SK-N-MC (cell line): ENCODE results near the gene KRTAP9-1.

Experiments used
- EZH2 ChIP-seq: fragments of 200-600 bp; sonication (generic); IDR thresholded peaks from one replicate; pipeline ENCODE4 v1.6.1; 2017; ENCODE audit warnings: antibody characterized with exemption
- FOXP2 ChIP-seq: optimal IDR thresholded peaks from 2 replicates; pipeline ENCODE3; 2011; ENCODE audit warnings: mild to moderate bottlenecking, moderate library complexity; ENCODE audit not compliant: insufficient read depth; ENCODE audit errors: extremely low read length, control extremely low read depth
- POLR2AphosphoS5 ChIP-seq: IDR thresholded peaks from 2 replicates; pipeline ENCODE4 v1.6.1; 2012; ENCODE audit warnings: mild to moderate bottlenecking, low read depth, low read length, borderline replicate concordance

DNA sequence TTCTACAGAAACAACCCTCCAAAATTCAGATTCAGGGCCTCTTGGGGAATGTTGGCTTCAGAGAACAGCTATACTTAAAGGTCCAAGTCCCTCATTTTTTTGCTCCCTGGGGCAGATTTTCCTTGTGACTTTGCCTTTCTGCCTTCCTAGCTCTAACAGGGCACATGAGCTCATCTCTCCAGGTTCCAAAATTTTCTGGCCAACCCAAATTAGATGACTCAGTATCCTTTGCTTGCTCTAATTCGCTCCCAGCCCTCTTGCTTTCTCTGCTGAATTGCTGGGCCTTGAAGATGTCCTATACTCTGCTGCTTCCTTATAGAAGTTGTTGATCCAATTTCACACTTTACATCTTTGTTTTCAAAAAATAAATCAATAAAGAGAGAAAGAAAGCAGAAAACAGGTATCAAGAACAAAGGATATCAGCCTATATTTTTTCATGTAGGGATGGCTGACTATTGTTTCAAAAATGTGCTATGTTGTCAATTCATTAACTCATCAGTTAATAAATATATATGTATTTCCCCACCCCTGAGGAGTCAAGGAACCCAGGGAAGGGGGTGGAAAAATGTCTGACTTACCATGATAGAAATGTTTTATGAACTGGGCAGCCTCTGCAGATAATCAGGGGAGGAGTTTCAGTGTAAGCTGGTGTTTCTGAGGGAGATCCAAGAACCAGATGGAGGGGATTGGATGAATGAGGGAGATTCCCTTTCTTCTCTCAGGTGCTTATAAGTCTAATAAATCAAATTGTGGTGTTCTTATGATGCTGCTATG, 10.7 kb upstream of the KRTAP9-1 start:
- TF ChIP-seq POLR2AphosphoS5 (no peak), EZH2 (no peak), FOXP2 (no peak)
